HEK293 (cell line): ENCODE results near the gene CAPN12.
"Not testable (repeated sequence)": the region's sequence is repeated elsewhere in the genome, so short reads cannot be mapped to it uniquely, and the experiment has no call there.

Source experiments
- CTCF ChIA-PET: fragments of 350-600 bp; formaldehyde crosslinking; extraction: SDS; loops from one replicate; lab custom pipeline; 2021; ENCODE audit warnings: antibody characterized with exemption; lab: Yijun Ruan, JAX
- POLR2A ChIA-PET: fragments of 300-600 bp; formaldehyde crosslinking; extraction: SDS; loops from one replicate; lab custom pipeline; 2020; ENCODE audit warnings: antibody characterized with exemption, inconsistent platforms; lab: Yijun Ruan, JAX
- H3K27ac ChIP-seq: fragments of 200-500 bp; sonication (Bioruptor generic); 2 replicates; pipeline ENCODE4 v1.5.1; 2014; ENCODE audit warnings: low read depth, low read length, control low read depth, inconsistent platforms; ENCODE audit errors: extremely low read depth
- H3K36me3 ChIP-seq, 2 experiments: fragments of 200-500 bp in 1 of 2; sonication (Bioruptor generic) in 1 of 2; 1 replicate in 1 of 2; 2 replicates in 1 of 2; pipeline ENCODE4 v1.5.1; 2014 to 2017; ENCODE audit warnings: inconsistent platforms in 2 of 2, low read length in 2 of 2; ENCODE audit not compliant: control insufficient read depth in 2 of 2, insufficient read depth in 1 of 2
- H3K4me1 ChIP-seq: fragments of 200-500 bp; sonication (Bioruptor generic); 2 replicates; pipeline ENCODE4 v1.5.1; 2014; ENCODE audit warnings: mild to moderate bottlenecking, low read length, inconsistent platforms; ENCODE audit not compliant: control insufficient read depth, insufficient read depth
- H3K4me3 ChIP-seq: 2 replicates; pipeline ENCODE4 v1.5.1; 2011; ENCODE audit warnings: low read depth, mild to moderate bottlenecking, control low read depth, low read length, moderate library complexity
- H3K9me3 ChIP-seq: fragments of 200-500 bp; sonication (Bioruptor generic); 2 replicates; pipeline ENCODE4 v1.5.1; 2014; ENCODE audit warnings: low read depth, low read length, inconsistent platforms; ENCODE audit not compliant: control insufficient read depth, insufficient read depth
- GLIS2 ChIP-seq: fragments of 450-650 bp; formaldehyde crosslinking; IDR thresholded peaks from 2 replicates; pipeline ENCODE4 v1.5.1; 2016; ENCODE audit warnings: missing biosample characterization, missing genetic modification characterization
- SALL2 ChIP-seq: fragments of 450-650 bp; formaldehyde crosslinking; IDR thresholded peaks from 2 replicates; pipeline ENCODE4 v1.5.0; 2017; ENCODE audit warnings: missing biosample characterization, mild to moderate bottlenecking, missing genetic modification characterization, borderline replicate concordance
- SP2 ChIP-seq: fragments of 450-650 bp; formaldehyde crosslinking; IDR thresholded peaks from 2 replicates; pipeline ENCODE4 v1.5.1; 2016; ENCODE audit warnings: missing biosample characterization, missing genetic modification characterization
- ZFP3 ChIP-seq: fragments of 450-650 bp; formaldehyde crosslinking; IDR thresholded peaks from 2 replicates; pipeline ENCODE4 v1.5.1; 2016; ENCODE audit warnings: low read depth, missing biosample characterization, missing genetic modification characterization
- ZNF362 ChIP-seq: fragments of 450-650 bp; formaldehyde crosslinking; IDR thresholded peaks from 2 replicates; pipeline ENCODE4 v1.5.1; 2016; ENCODE audit warnings: missing biosample characterization, missing genetic modification characterization
- ZNF510 ChIP-seq: fragments of 450-650 bp; formaldehyde crosslinking; IDR thresholded peaks from 2 replicates; pipeline ENCODE4 v1.5.1; 2018; ENCODE audit warnings: mild to moderate bottlenecking, missing genetic modification characterization, missing biosample characterization; ENCODE audit not compliant: insufficient replicate concordance
- ZNF555 ChIP-seq: fragments of 450-650 bp; formaldehyde crosslinking; conservative IDR thresholded peaks from 2 replicates; pipeline ENCODE4 v1.5.1; 2017; ENCODE audit warnings: missing biosample characterization, mild to moderate bottlenecking, missing genetic modification characterization, inconsistent platforms
- ZNF561 ChIP-seq: fragments of 450-650 bp; IDR thresholded peaks from 2 replicates; pipeline ENCODE4 v1.5.1; 2018; ENCODE audit warnings: missing biosample characterization, missing genetic modification characterization, borderline replicate concordance
- ZNF600 ChIP-seq: fragments of 450-650 bp; formaldehyde crosslinking; IDR thresholded peaks from 2 replicates; pipeline ENCODE4 v1.5.1; 2016; ENCODE audit warnings: missing biosample characterization, missing genetic modification characterization

Gene CAPN12

GRCh38 chr19:38793177-38793576, 48.9 kb upstream of the CAPN12 start (continued):
- TF ChIP-seq ZNF555 (tag by site-specific recombination) (no peak), ZNF362 (tag by site-specific recombination) (no peak), ZFP3 (tag by site-specific recombination) (no peak), ZNF510 (tag by site-specific recombination) (no peak), ZNF561 (tag by site-specific recombination) (no peak), SALL2 (tag by site-specific recombination) (no peak)

- Histone ChIP-seq H3K4me3 (no peak overlapping the region), H3K36me3 (no peaks in the 10 kb centered on the region; a peak in 1 of 3 replicates), H3K4me1 (no peaks in the 10 kb centered on the region), H3K27ac (peak overlapping the region; percentile 9; the same call in 1 of the 2 replicates), H3K9me3 (no peaks in the 10 kb centered on the region)
- TF ChIP-seq GLIS2 (no peak), SP2 (tag by site-specific recombination) (peak; percentile 10; the same call in 1 of the 2 replicates), ZNF600 (tag by site-specific recombination) (0 out of 2 replicates have a peak, but pooled peaks have one; percentile 24)
- CTCF ChIA-PET = interaction anchor here (0.6 to 1.2 kb wide), 3 partner anchors 16 to 167 kb away, joined by 3 read pairs; no protein-coding TSS in a partner anchor
- POLR2A ChIA-PET = interaction anchor here (1.4 to 1.9 kb wide), 2 partner anchors 18 to 57 kb away, joined by 3 to 5 read pairs; no protein-coding TSS in a partner anchor
These were observed 48.2 kb upstream of the CAPN12 start for GRCh38 chr19:38792250-38793111.

GRCh38 chr19:38791451-38792064, 47.3 kb upstream of the CAPN12 start:
- POLR2A ChIA-PET, H3K4me1 ChIP-seq, H3K27ac ChIP-seq, H3K36me3 ChIP-seq, H3K4me3 ChIP-seq, H3K9me3 ChIP-seq: not testable (repeated sequence)
- CTCF ChIA-PET = interaction anchor here (0.7 kb wide), 1 partner anchor 142 kb away, joined by 3 read pairs; no protein-coding TSS in a partner anchor

DNA sequence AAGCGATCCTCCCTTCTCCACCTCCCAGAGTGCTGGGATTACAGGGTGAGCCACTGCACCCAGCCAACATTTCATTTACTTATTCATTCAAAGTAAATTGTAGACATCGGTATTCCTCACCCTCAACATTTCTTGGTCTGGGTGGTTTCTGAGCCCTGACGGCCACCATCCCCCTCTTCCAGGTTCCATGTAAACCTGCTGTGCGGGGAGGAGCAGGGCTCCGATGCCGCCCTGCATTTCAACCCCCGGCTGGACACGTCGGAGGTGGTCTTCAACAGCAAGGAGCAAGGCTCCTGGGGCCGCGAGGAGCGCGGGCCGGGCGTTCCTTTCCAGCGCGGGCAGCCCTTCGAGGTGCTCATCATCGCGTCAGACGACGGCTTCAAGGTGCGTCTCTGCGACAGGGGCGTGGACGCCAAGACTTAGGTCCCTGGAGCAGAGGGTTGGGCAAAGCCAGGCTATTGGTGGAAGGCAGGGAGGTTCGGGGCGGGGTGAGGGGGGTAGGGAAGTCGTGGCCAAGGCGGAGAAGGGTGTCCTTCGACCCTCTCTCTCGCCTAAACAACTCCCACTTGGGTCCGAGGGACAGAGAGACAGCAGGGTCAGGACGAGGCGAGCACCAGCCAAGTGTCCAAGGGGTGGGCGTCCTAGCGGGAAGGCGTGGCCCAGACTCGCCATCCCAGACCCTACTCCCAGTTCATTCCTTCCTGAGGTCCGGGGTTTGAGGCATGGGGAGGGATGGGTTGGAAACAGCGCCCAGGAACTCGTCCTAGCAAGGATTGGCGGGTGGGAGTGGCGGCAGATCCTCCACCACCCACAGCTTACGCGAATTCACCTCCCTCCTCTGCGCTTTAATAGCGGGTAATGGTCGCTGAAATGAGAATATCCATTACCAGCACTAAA, 46.5 kb upstream of the CAPN12 start:
- H3K4me1 ChIP-seq, POLR2A ChIA-PET, H3K4me3 ChIP-seq, H3K36me3 ChIP-seq, H3K9me3 ChIP-seq, H3K27ac ChIP-seq, CTCF ChIA-PET: not testable (repeated sequence)
